ENCODE data around the gene AKR1C8.
"Not testable (repeated sequence)": the region's sequence is repeated elsewhere in the genome, so short reads cannot be mapped to it uniquely, and the experiment has no call there.

AKR1C8 gene

DNA sequence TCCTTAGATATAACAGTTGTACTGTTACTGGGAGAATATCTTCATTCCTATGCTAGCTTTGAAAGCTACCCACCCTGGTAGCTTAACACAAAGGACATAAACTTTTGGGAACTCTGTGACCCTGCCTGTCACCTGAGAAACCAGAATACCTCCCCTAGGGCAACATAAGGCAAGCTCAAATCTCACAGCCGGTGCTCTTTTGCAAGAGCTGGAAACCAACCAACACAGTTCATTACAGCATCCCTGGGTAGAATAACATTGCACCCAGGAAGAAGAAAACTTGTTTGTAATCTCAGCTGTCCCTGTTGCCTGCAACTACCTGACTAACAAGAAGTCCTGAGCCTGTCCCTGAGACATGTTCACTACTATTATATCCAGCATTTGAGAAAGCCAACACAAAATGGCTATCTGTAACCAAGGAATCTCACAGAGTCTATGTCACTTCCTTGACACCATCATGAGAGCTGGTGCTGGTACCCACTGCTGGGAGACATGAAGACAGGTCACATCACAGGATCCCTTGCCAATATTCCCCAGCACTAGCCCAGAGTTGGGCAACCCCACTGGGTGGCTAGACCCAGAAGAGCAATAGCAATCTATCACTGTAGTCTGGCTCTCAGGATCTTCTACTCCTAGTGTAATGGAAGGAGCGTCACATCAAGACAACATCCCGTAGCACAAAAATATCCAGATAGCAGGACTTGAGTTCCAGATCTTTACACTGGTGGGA lies 59.5 kb downstream of the AKR1C8 start:
- no peaks in the 10 kb centered on the region for H3K36me3 ChIP-seq (replicated peaks; ENCODE audit: insufficient read depth, low read length)
- no peaks in the 10 kb centered on the region for H3K79me2 ChIP-seq (ENCODE audit: low read length)
- H3F3A ChIP-seq (ENCODE audit: insufficient read depth, low read length): no peaks in the 10 kb centered on the region
- no peaks in the 10 kb centered on the region for H3K9me3 ChIP-seq (replicated peaks; ENCODE audit: insufficient read depth, low read length)
- no peak overlapping the region for H3K4me2 ChIP-seq (ENCODE audit: low read depth, low read length)
- no peaks in the 10 kb centered on the region for H3K9me2 ChIP-seq (replicated peaks; ENCODE audit: insufficient read depth, low read length)
- H3K4me3 ChIP-seq (ENCODE audit: low read length): no peak overlapping the region
- H3K27me3 ChIP-seq (replicated peaks; ENCODE audit: insufficient read depth, low read length): no peaks in the 10 kb centered on the region
- TF ChIP-seq, protein P1, sequence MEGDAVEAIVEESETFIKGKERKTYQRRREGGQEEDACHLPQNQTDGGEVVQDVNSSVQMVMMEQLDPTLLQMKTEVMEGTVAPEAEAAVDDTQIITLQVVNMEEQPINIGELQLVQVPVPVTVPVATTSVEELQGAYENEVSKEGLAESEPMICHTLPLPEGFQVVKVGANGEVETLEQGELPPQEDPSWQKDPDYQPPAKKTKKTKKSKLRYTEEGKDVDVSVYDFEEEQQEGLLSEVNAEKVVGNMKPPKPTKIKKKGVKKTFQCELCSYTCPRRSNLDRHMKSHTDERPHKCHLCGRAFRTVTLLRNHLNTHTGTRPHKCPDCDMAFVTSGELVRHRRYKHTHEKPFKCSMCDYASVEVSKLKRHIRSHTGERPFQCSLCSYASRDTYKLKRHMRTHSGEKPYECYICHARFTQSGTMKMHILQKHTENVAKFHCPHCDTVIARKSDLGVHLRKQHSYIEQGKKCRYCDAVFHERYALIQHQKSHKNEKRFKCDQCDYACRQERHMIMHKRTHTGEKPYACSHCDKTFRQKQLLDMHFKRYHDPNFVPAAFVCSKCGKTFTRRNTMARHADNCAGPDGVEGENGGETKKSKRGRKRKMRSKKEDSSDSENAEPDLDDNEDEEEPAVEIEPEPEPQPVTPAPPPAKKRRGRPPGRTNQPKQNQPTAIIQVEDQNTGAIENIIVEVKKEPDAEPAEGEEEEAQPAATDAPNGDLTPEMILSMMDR (IDR thresholded peaks at IDR 0.05; ENCODE audit: low read length): no peak
- no peak for TF ChIP-seq EZH2phosphoT487 (IDR thresholded peaks at IDR 0.05; ENCODE audit: low read length)
- TF ChIP-seq EZH2 (optimal IDR thresholded peaks at IDR 0.05; ENCODE audit: low read depth, low read length): no peak
- H3K9ac ChIP-seq (ENCODE audit: low read length): no peak overlapping the region
- no peak for DNase-seq
- no peak overlapping the region for H2AFZ ChIP-seq (ENCODE audit: low read length)
- no peak overlapping the region for H3K27ac ChIP-seq (ENCODE audit: low read length)
- H4K20me1 ChIP-seq (ENCODE audit: insufficient read depth, low read length): no peaks in the 10 kb centered on the region
- no peaks in the 10 kb centered on the region for H3K4me1 ChIP-seq (ENCODE audit: low read length)

DNA sequence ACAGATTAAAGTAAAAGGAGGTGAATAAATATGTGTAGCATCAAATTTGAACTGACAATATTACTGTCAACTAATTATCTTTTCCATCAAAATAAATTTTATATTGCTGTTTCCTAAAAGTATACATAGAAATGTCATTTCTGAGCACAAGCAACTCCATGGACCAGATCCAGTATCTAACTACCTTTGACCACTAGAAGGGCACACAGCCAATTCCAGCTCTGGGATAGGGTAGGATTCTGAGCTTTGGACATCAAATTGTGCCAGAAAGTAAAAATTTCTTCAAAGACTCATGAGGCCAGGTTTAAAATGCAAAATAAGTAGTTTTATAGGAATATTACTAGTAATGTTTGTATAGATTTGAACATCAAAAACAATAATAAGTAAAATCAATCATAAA lies 61.1 kb downstream of the AKR1C8 start:
- DNase-seq: no peak
- H3F3A ChIP-seq (ENCODE audit: insufficient read depth, low read length): no peaks in the 10 kb centered on the region
- H3K9ac ChIP-seq (ENCODE audit: low read length): no peak overlapping the region
- H3K4me1 ChIP-seq (ENCODE audit: low read length): no peaks in the 10 kb centered on the region
- H2AFZ ChIP-seq (ENCODE audit: low read length): no peak overlapping the region
- no peak overlapping the region for H3K4me2 ChIP-seq (ENCODE audit: low read depth, low read length)
- no peak overlapping the region for H3K4me3 ChIP-seq (ENCODE audit: low read length)
- H3K9me2 ChIP-seq (replicated peaks; ENCODE audit: insufficient read depth, low read length): no peaks in the 10 kb centered on the region
- H4K20me1 ChIP-seq (ENCODE audit: insufficient read depth, low read length): no peaks in the 10 kb centered on the region
- no peak overlapping the region for H3K27ac ChIP-seq (ENCODE audit: low read length)
- no peaks in the 10 kb centered on the region for H3K9me3 ChIP-seq (replicated peaks; ENCODE audit: insufficient read depth, low read length)
- H3K27me3 ChIP-seq (replicated peaks; ENCODE audit: insufficient read depth, low read length): no peaks in the 10 kb centered on the region
- TF ChIP-seq EZH2 (optimal IDR thresholded peaks at IDR 0.05; ENCODE audit: low read depth, low read length): no peak
- TF ChIP-seq EZH2phosphoT487 (IDR thresholded peaks at IDR 0.05; ENCODE audit: low read length): no peak
- TF ChIP-seq, protein P1 (IDR thresholded peaks at IDR 0.05; ENCODE audit: low read length): no peak
- H3K36me3 ChIP-seq (replicated peaks; ENCODE audit: insufficient read depth, low read length): no peaks in the 10 kb centered on the region
- H3K79me2 ChIP-seq (ENCODE audit: low read length): no peaks in the 10 kb centered on the region

DNA sequence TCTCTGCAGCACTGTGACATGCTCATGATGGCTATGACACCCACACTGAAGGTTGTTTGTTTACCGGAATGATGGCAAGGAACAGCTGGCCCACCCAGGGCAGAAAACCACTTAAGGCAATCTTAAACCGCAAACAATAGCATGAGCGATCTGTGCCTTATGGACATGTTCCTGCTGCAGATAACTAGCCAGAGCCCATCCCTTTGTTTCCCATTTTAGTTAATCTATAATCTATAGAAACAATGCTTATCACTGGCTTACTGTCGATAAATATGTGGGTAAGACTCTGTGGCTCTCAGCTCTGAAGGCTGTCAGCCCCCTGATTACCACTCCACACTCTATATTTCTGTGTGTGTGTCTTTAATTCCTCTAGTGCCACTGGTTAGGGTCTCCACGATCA lies 65.0 kb downstream of the AKR1C8 start:
- not testable (repeated sequence) for H3K79me2 ChIP-seq (ENCODE audit: low read length); H4K20me1 ChIP-seq (ENCODE audit: insufficient read depth, low read length); H3F3A ChIP-seq (ENCODE audit: insufficient read depth, low read length); H3K9me3 ChIP-seq (replicated peaks; ENCODE audit: insufficient read depth, low read length); H3K9me2 ChIP-seq (replicated peaks; ENCODE audit: insufficient read depth, low read length); H3K9ac ChIP-seq (ENCODE audit: low read length); H3K27ac ChIP-seq (ENCODE audit: low read length); H3K4me2 ChIP-seq (ENCODE audit: low read depth, low read length); DNase-seq; H3K4me3 ChIP-seq (ENCODE audit: low read length); H2AFZ ChIP-seq (ENCODE audit: low read length); H3K4me1 ChIP-seq (ENCODE audit: low read length); H3K36me3 ChIP-seq (replicated peaks; ENCODE audit: insufficient read depth, low read length); H3K27me3 ChIP-seq (replicated peaks; ENCODE audit: insufficient read depth, low read length)

DNA sequence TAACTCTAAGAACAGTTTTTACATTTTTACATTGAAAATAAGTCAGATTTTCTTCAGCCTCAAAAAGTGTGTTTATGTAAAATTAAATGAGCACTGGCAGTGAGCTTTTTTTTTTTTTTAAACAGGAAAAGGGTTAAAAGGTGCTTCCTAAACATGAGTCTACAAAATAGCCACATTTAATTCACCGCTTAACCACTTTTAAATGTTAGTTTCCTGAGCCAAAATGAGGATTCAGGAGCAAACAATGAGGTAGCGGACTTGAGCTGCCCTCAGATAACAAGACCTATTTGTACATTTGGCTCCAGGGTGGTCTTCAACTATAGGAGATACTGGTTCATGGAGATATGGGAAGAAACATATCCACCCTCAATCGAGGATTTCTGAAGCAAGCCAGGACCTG lies 67.9 kb downstream of the AKR1C8 start:
- H3K9ac ChIP-seq (ENCODE audit: low read length): no peak overlapping the region
- H3K4me1 ChIP-seq (ENCODE audit: low read length): no peaks in the 10 kb centered on the region
- no peak for DNase-seq
- H3K4me2 ChIP-seq (ENCODE audit: low read depth, low read length): no peak overlapping the region
- H3K27ac ChIP-seq (ENCODE audit: low read length): no peak overlapping the region
- H3K9me3 ChIP-seq (replicated peaks; ENCODE audit: insufficient read depth, low read length): no peaks in the 10 kb centered on the region
- H4K20me1 ChIP-seq (ENCODE audit: insufficient read depth, low read length): no peaks in the 10 kb centered on the region
- H2AFZ ChIP-seq (ENCODE audit: low read length): no peak overlapping the region
- no peak overlapping the region for H3K4me3 ChIP-seq (ENCODE audit: low read length)
- TF ChIP-seq EZH2phosphoT487 (IDR thresholded peaks at IDR 0.05; ENCODE audit: low read length): no peak
- TF ChIP-seq, protein P1 (IDR thresholded peaks at IDR 0.05; ENCODE audit: low read length): no peak
- TF ChIP-seq EZH2 (optimal IDR thresholded peaks at IDR 0.05; ENCODE audit: low read depth, low read length): no peak
- H3K79me2 ChIP-seq (ENCODE audit: low read length): no peaks in the 10 kb centered on the region
- H3F3A ChIP-seq (ENCODE audit: insufficient read depth, low read length): no peaks in the 10 kb centered on the region
- no peaks in the 10 kb centered on the region for H3K9me2 ChIP-seq (replicated peaks; ENCODE audit: insufficient read depth, low read length)
- no peaks in the 10 kb centered on the region for H3K36me3 ChIP-seq (replicated peaks; ENCODE audit: insufficient read depth, low read length)
- no peaks in the 10 kb centered on the region for H3K27me3 ChIP-seq (replicated peaks; ENCODE audit: insufficient read depth, low read length)

All from MM.1S (cell line).